GM12878 (cell line): Measurements from ENCODE around the gene PIK3R4. TPM values are rescaled to one million over a fixed set of nuclear protein-coding genes. Genes with fewer than 3 reads are reported as not detected.
A peak's percentile ranks its signal among the peaks of the same experiment; 100 is the strongest.

Source experiments
- ATAC-seq: fragments of 200-7000 bp; cut with Tn5 transposase; 3 replicates; pipeline ENCODE4 v1.9.1; 2020; ENCODE audit warnings: mild to moderate bottlenecking, moderate library complexity
- BruUV-seq: library from RNA; stranded (reverse); fragments of 400-500 nt; replicated peaks from 2 replicates; lab custom pipeline; 2021; lab: Mats Ljungman, UMichigan
- CTCF ChIA-PET: fragments of 300-600 bp; sonication (Branson Sonifier 250); formaldehyde crosslinking; extraction: SDS; loops from one replicate; lab custom pipeline; 2021; ENCODE audit warnings: inconsistent platforms; lab: Yijun Ruan, JAX
- POLR2A ChIA-PET: fragments of 350-600 bp; formaldehyde crosslinking; extraction: SDS; loops from one replicate; lab custom pipeline; 2021; ENCODE audit warnings: inconsistent platforms; lab: Charles Lee
- RAD21 ChIA-PET: fragments of 300-600 bp; sonication (Branson Sonifier 250); formaldehyde crosslinking; loops from one replicate; lab custom pipeline; 2023; ENCODE audit warnings: antibody characterized with exemption; ENCODE audit not compliant: unreplicated experiment; lab: Charles Lee
- SMC1A ChIA-PET: fragments of 300-600 bp; sonication (Branson Sonifier 250); formaldehyde crosslinking; loops from one replicate; lab custom pipeline; 2023; ENCODE audit not compliant: unreplicated experiment, uncharacterized antibody; lab: Charles Lee
- DNase-seq: peaks from one replicate; pipeline ENCODE4 v3.0.0-alpha.2; 2011; ENCODE audit warnings: low read depth, low spot score
- FAIRE-seq: peaks from 3 replicates; lab custom pipeline; 2011; peaks lifted over from hg19 to GRCh38; lab: Jason Lieb, UNC
- H2AFZ ChIP-seq: 2 replicates; pipeline ENCODE4 v1.6.0; 2011; ENCODE audit warnings: low read depth, low read length, control low read depth; ENCODE audit not compliant: control insufficient read depth
- H3K27ac ChIP-seq: 2 replicates; pipeline ENCODE4 v1.5.1; 2011; ENCODE audit warnings: control low read depth; ENCODE audit not compliant: control insufficient read depth, insufficient read depth
- H3K27me3 ChIP-seq, 2 experiments: replicated peaks in 1 of 2; 2 replicates each; pipeline versions ENCODE4 v1.6.0 to v1.6.1; 2011; ENCODE audit warnings: low read length in 1 of 2; ENCODE audit not compliant: control insufficient read depth in 2 of 2, insufficient read depth in 2 of 2
- H3K36me3 ChIP-seq, 2 experiments: 2 replicates each; pipeline ENCODE4 v1.5.1; 2011; ENCODE audit warnings: low read length in 1 of 2; ENCODE audit not compliant: control insufficient read depth in 2 of 2, insufficient read depth in 2 of 2
- H3K4me1 ChIP-seq: 2 replicates; pipeline ENCODE4 v1.6.1; 2011; ENCODE audit warnings: mild to moderate bottlenecking, low read length, moderate library complexity, mixed read lengths; ENCODE audit not compliant: control insufficient read depth, insufficient read depth
- H3K4me2 ChIP-seq: 2 replicates; pipeline ENCODE4 v1.6.0; 2011; ENCODE audit warnings: control low read depth; ENCODE audit not compliant: control insufficient read depth, insufficient read depth
- H3K4me3 ChIP-seq: fragments of 200-600 bp; sonication (generic); 2 replicates; pipeline ENCODE4 v1.5.1; 2016
- H3K79me2 ChIP-seq: 2 replicates; pipeline ENCODE4 v1.6.0; 2011; ENCODE audit warnings: low read length; ENCODE audit not compliant: control insufficient read depth, insufficient read depth
- H3K9ac ChIP-seq: 2 replicates; pipeline ENCODE4 v1.8.0; 2011; ENCODE audit warnings: low read length, control low read depth, mixed read lengths; ENCODE audit not compliant: control insufficient read depth, insufficient read depth
- H3K9me3 ChIP-seq: replicated peaks from 3 replicates; pipeline ENCODE4 v1.5.1; 2011; ENCODE audit warnings: mild to moderate bottlenecking, low read length; ENCODE audit not compliant: control insufficient read depth, insufficient read depth
- H4K20me1 ChIP-seq: 2 replicates; pipeline ENCODE4 v1.6.0; 2011; ENCODE audit not compliant: control insufficient read depth, insufficient read depth
- IKZF2 ChIP-seq, 2 experiments: fragments of 450-650 bp; IDR thresholded peaks; 2 replicates each; pipeline ENCODE4 v1.6.1; 2017; ENCODE audit warnings: mild to moderate bottlenecking in 2 of 2, moderate library complexity in 2 of 2
- MTA2 ChIP-seq: fragments of 450-650 bp; IDR thresholded peaks from 2 replicates; pipeline ENCODE4 v1.6.1; 2016; ENCODE audit warnings: low read depth, mild to moderate bottlenecking, moderate library complexity
- POU2F2 ChIP-seq: IDR thresholded peaks from 3 replicates; pipeline ENCODE4 v1.6.1; 2011; ENCODE audit warnings: low read depth, mild to moderate bottlenecking, low read length, borderline replicate concordance
- RAD51 ChIP-seq: fragments of 450-650 bp; IDR thresholded peaks from 2 replicates; pipeline ENCODE4 v1.6.1; 2016; ENCODE audit warnings: moderate library complexity, mild to moderate bottlenecking, inconsistent platforms
- WGBS: methylation state at CpG from one replicate; pipeline ENCODE4 v1.1.6; 2016; ENCODE audit warnings: low lambda C conversion rate; ENCODE audit not compliant: insufficient replicate concordance, insufficient coverage; ENCODE audit errors: missing lambda C conversion rate; 5-methylcytosine and 5-hydroxymethylcytosine counted together
- in situ Hi-C: fragments of 300-500 bp; cut with MboI; formaldehyde crosslinking; loops from 9 replicates; pipeline ENCODE4 v1.14.3; 2018; ENCODE audit warnings: mixed read lengths
- intact Hi-C: fragments of 100-400 bp; cut with micrococcal nuclease; formaldehyde crosslinking; loops from one replicate; pipeline ENCODE4 v1.14.2; 2022; ENCODE audit not compliant: unreplicated experiment
- polyA plus RNA-seq, 11 experiments: library from polyadenylated mRNA; depleted of rRNA in 4 of 11; unstranded in 6 of 11; stranded (reverse) in 5 of 11; fragments of >200 nt; fragmentation: Nextera tagmentation in 4 of 11; fragmentation: Illumina TruSeq in 1 of 11; extraction: Ambion mirVana in 4 of 11; extraction: Trizol in 1 of 11; gene quantifications; 1 replicate in 1 of 11; 2 replicates in 10 of 11; pipeline versions ENCODE4 v1.2.1 to v1.2.3, GENCODE V29; 2011 to 2016; ENCODE audit warnings: inconsistent platforms in 2 of 11, missing spikeins in 2 of 11, low read depth in 1 of 11
- total RNA-seq, 4 experiments: library from RNA; depleted of rRNA in 3 of 4; stranded (reverse); fragments of >200 nt in 3 of 4; fragmentation: Illumina TruSeq in 1 of 4; extraction: Trizol in 1 of 4; gene quantifications; 2 replicates each; pipeline versions ENCODE4 v1.2.1 to v1.2.3, GENCODE V29; 2013 to 2021
- TF ChIP-seq, protein P1 (sequence below): IDR thresholded peaks from 2 replicates; pipeline ENCODE4 v1.6.1; 2011; ENCODE audit warnings: low read depth, low read length, improper control_type of control experiment, borderline replicate concordance
- TF ChIP-seq, protein P2 (sequence below): IDR thresholded peaks from 2 replicates; pipeline ENCODE4 v1.6.1; 2012; ENCODE audit warnings: low read depth, low read length, improper control_type of control experiment

The PIK3R4 gene
- total and polyA plus RNA-seq, 10 of the 15 experiments (the other 5 are each of a cell fraction or from before 2014, with no cell fraction given) = 22.6 to 50.2 (median 31.1) TPM

DNA sequence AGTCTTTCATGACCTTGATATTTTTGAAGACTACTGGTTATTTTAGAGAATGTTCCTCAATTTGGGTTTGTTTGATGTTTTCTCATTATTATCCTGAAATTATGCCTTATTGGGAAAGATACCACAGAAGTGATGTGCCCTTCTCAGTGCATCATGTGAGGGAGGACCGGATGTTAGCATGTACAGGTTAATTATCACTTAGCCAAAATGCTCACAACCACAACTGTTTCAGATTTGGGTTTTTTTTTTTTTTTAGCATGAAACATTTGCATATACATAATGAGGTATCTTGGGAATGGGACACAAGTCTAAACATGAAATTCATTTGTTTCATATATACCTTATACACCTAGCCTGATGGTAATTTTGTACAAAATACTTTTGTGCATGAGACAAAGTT lies 59.8 kb downstream of the PIK3R4 start:
- Histone ChIP-seq H3K27me3 (no peaks in the 10 kb centered on the region), H3K4me2 (no peak overlapping the region), H3K4me1 (peaks cover 4% of the 10 kb centered on the region; the same call in 1 of the 2 replicates), H3K9ac (no peak overlapping the region), H3K27ac (no peak overlapping the region), H4K20me1 (no peaks in the 10 kb centered on the region), H3K79me2 (no peaks in the 10 kb centered on the region), H3K9me3 (no peaks in the 10 kb centered on the region; the same call in 2 of the 3 replicates), H3K36me3 (peaks cover under 1 to 7% of the 10 kb centered on the region in 2 experiments; a peak in 3 of 4 replicates), H2AFZ (no peak overlapping the region), H3K4me3 (no peak overlapping the region)
- DNase-seq = no peak
- no peak for FAIRE-seq
- RAD21 ChIA-PET = no interaction called here
- ATAC-seq = peak; percentile 77
- 94% methylated on average over 1 of the region's 1 CpG for WGBS
- SMC1A ChIA-PET = interaction anchor here (1.1 kb wide), 1 partner anchor 10 kb away, joined by 5 read pairs; no protein-coding TSS in a partner anchor
- 0 out of 2 replicates have a peak, but pooled peaks have one; percentile 11 for TF ChIP-seq RAD51
- TF ChIP-seq IKZF2 (IDR thresholded peaks at IDR 0.05) = 0 out of 4 replicates have a peak, but pooled peaks of 1 of the 2 experiments have one; percentile 10
- TF ChIP-seq POU2F2 = peak; percentile 19; the same call in 1 of the 3 replicates
- TF ChIP-seq, protein P1, sequence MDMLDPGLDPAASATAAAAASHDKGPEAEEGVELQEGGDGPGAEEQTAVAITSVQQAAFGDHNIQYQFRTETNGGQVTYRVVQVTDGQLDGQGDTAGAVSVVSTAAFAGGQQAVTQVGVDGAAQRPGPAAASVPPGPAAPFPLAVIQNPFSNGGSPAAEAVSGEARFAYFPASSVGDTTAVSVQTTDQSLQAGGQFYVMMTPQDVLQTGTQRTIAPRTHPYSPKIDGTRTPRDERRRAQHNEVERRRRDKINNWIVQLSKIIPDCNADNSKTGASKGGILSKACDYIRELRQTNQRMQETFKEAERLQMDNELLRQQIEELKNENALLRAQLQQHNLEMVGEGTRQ = no peak
- TF ChIP-seq MTA2 = peak; percentile 63
- POLR2A ChIA-PET = no interaction called here
- in situ Hi-C loops = no loop called here
- intact Hi-C loops = no loop called here
- BruUV-seq = no TSS peak
- CTCF ChIA-PET = interaction anchor here (0.8 kb wide), 1 partner anchor 12 kb away, joined by 3 read pairs; no protein-coding TSS in a partner anchor

DNA sequence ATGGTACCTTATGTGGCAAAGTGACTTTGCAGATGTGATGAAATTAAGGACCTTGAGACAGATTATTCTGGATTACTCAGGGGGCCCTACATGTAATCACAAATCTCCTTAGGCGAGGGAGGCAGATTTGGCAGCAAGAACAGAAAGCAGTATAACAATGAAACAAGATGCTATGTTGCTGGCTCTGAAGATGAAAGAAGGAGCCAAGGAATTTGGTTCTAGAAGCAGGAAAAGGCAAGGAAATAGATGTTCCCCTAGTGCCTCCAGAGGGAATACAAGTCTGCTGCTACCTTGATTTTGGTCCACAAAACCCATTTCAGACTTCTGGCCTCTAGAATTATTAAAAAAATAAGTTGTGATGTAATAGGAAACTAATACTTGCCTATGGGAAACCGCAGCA lies 64.5 kb downstream of the PIK3R4 start:
- H3K79me2 ChIP-seq = no peaks in the 10 kb centered on the region
- no peak overlapping the region for H3K9ac ChIP-seq
- ChIA-PET CTCF (no interaction called here), POLR2A (no interaction called here), SMC1A (no interaction called here), RAD21 (no interaction called here)
- peaks cover 3 to 13% of the 10 kb centered on the region in 2 experiments for H3K36me3 ChIP-seq
- in situ Hi-C loops (no loop called here), intact Hi-C loops (no loop called here)
- no peaks in the 10 kb centered on the region; the same call in 2 of the 3 replicates for H3K9me3 ChIP-seq
- WGBS = 100% methylated on average over 2 of the region's 2 CpGs
- H3K27ac ChIP-seq = no peak overlapping the region
- FAIRE-seq (no peak), ATAC-seq (no peak), DNase-seq (no peak)
- H3K4me3 ChIP-seq = no peak overlapping the region
- no peaks in the 10 kb centered on the region for H3K27me3 ChIP-seq
- H2AFZ ChIP-seq = no peak overlapping the region
- no peaks in the 10 kb centered on the region for H3K4me1 ChIP-seq
- H3K4me2 ChIP-seq = no peak overlapping the region
- no peaks in the 10 kb centered on the region for H4K20me1 ChIP-seq
- no TSS peak for BruUV-seq
- TF ChIP-seq, protein P2, sequence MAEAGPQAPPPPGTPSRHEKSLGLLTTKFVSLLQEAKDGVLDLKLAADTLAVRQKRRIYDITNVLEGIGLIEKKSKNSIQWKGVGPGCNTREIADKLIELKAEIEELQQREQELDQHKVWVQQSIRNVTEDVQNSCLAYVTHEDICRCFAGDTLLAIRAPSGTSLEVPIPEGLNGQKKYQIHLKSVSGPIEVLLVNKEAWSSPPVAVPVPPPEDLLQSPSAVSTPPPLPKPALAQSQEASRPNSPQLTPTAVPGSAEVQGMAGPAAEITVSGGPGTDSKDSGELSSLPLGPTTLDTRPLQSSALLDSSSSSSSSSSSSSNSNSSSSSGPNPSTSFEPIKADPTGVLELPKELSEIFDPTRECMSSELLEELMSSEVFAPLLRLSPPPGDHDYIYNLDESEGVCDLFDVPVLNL = no peak
- TF ChIP-seq, all 136 proteins: peak for 0
